GM10266 (cell line): ENCODE data around the gene QRFPR.

Experiments used
- DNase-seq: peaks from one replicate; pipeline ENCODE4 v3.0.0; 2012; ENCODE audit errors: extremely low spot score
- CTCF ChIP-seq: IDR thresholded peaks from 2 replicates; pipeline ENCODE4 v1.5.1; 2012; ENCODE audit warnings: mild to moderate bottlenecking, low read depth; ENCODE audit not compliant: control insufficient read depth, insufficient read depth; ENCODE audit errors: missing control alignments

The QRFPR gene

GRCh38 chr4:121397434-121397833, 16.6 kb upstream of the QRFPR start:
- no peak for DNase-seq
- TF ChIP-seq CTCF, result no peak

GRCh38 chr4:121392426-121393086, 11.7 kb upstream of the QRFPR start:
- no peak for TF ChIP-seq CTCF
- no peak for DNase-seq

- DNase-seq, result no peak
- TF ChIP-seq CTCF, result no peak
These were observed 9.5 kb upstream of the QRFPR start for GRCh38 chr4:121390335-121390734.

- TF ChIP-seq CTCF, result no peak
- DNase-seq, result no peak
These were observed 1.5 kb downstream of the QRFPR start for GRCh38 chr4:121379276-121379675.

GRCh38 chr4:121377076-121377475, 3.7 kb downstream of the QRFPR start:
- TF ChIP-seq CTCF, result no peak
- DNase-seq, result no peak

GRCh38 chr4:121376556-121376955, 4.3 kb downstream of the QRFPR start:
- DNase-seq, result no peak
- TF ChIP-seq CTCF, result no peak

GRCh38 chr4:121376097-121376496, 4.7 kb downstream of the QRFPR start:
- TF ChIP-seq CTCF, result no peak
- DNase-seq, result no peak
